H1 (cell line): ENCODE measurements around the gene HERC4. TPM values are rescaled to one million over a fixed set of nuclear protein-coding genes. Genes with fewer than 3 reads are reported as not detected.

ENCODE experiments used
- CTCF ChIP-seq, 3 experiments: IDR thresholded peaks; 1 replicate in 2 of 3; 2 replicates in 1 of 3; pipeline versions ENCODE4 v1.5.1 to v1.6.1; 2011; ENCODE audit warnings: low read length in 3 of 3, mild to moderate bottlenecking in 3 of 3, inconsistent platforms in 2 of 3, low read depth in 1 of 3, moderate library complexity in 1 of 3; ENCODE audit not compliant: insufficient read depth in 1 of 3; ENCODE audit errors: control extremely low read depth in 1 of 3
- MAX ChIP-seq: IDR thresholded peaks from 2 replicates; pipeline ENCODE4 v1.6.1; 2012; ENCODE audit warnings: inconsistent platforms
- NRF1 ChIP-seq: IDR thresholded peaks from 2 replicates; pipeline ENCODE4 v1.6.1; 2011; ENCODE audit warnings: mild to moderate bottlenecking, low read depth, low read length, improper control_type of control experiment
- RBBP5 ChIP-seq: IDR thresholded peaks from 2 replicates; pipeline ENCODE4 v1.7.1; 2012; ENCODE audit warnings: low read depth, mild to moderate bottlenecking, inconsistent platforms, low read length, moderate library complexity, borderline replicate concordance
- RNF2 ChIP-seq: fragments of 200-900, 300-1000 bp; sonication (generic); IDR thresholded peaks from 2 replicates; pipeline ENCODE4 v1.7.1; 2016; ENCODE audit warnings: borderline replicate concordance, low read depth, mild to moderate bottlenecking, antibody characterized with exemption, low read length; ENCODE audit not compliant: poor library complexity, severe bottlenecking; ENCODE audit errors: missing control alignments
- SAP30 ChIP-seq: fragments of 300-600 bp; sonication (generic); IDR thresholded peaks from 2 replicates; pipeline ENCODE4 v1.7.1; 2012; ENCODE audit warnings: low read length, moderate library complexity, mild to moderate bottlenecking, inconsistent platforms; ENCODE audit not compliant: insufficient read depth, insufficient replicate concordance
- SP2 ChIP-seq: IDR thresholded peaks from 2 replicates; pipeline ENCODE4 v1.6.1; 2012; ENCODE audit warnings: mild to moderate bottlenecking, low read length, inconsistent platforms
- polyA plus RNA-seq, 7 experiments: library from polyadenylated mRNA; depleted of rRNA in 3 of 7; stranded (reverse) in 5 of 7; unstranded in 2 of 7; fragments of >200 nt in 5 of 7; fragments of 200-250 nt in 2 of 7; gene quantifications; 1 replicate in 5 of 7; 2 replicates in 1 of 7; 4 replicates in 1 of 7; pipeline versions ENCODE4 v1.2.1 to v1.2.3, GENCODE V29; 2011 to 2013; ENCODE audit warnings: missing spikeins in 2 of 7, mixed read lengths in 2 of 7
- total RNA-seq: library from RNA; stranded (reverse); fragmentation: NEBNext Ultra II Directional; extraction: Animal tissue kit (Norgen Biotek cat#: 25700); gene quantifications from 2 replicates; pipeline ENCODE4 v1.2.1, GENCODE V29; 2021
- TF ChIP-seq, protein P1 (sequence below): IDR thresholded peaks from 2 replicates; pipeline ENCODE4 v1.6.1; 2011; ENCODE audit warnings: low read depth, mild to moderate bottlenecking, low read length; ENCODE audit not compliant: insufficient read depth

HERC4 gene
- total and polyA plus RNA-seq, 2 of the 8 experiments (the other 6 are each of a cell fraction or from before 2014, with no cell fraction given), result 7.5 to 44.0 TPM

GRCh38 chr10:68108653-68109052, 33.6 kb upstream of the HERC4 start (continued):
- TF ChIP-seq MAX, result no peak
- TF ChIP-seq NRF1, result no peak
- no peak for TF ChIP-seq CTCF (IDR thresholded peaks at IDR 0.05; ENCODE audit: control extremely low read depth in 1 of 3, insufficient read depth in 1 of 3, low read depth in 1 of 3, low read length in 3 of 3)
- TF ChIP-seq, protein P1, sequence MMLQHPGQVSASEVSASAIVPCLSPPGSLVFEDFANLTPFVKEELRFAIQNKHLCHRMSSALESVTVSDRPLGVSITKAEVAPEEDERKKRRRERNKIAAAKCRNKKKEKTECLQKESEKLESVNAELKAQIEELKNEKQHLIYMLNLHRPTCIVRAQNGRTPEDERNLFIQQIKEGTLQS, result no peak
- no peak for TF ChIP-seq SP2
- TF ChIP-seq RBBP5, result no peak
- TF ChIP-seq RNF2, result no peak
- no peak for TF ChIP-seq SAP30
